SK-N-MC (cell line): ENCODE results near the gene C1orf198.

Source experiments
- EZH2 ChIP-seq: fragments of 200-600 bp; sonication (generic); IDR thresholded peaks from one replicate; pipeline ENCODE4 v1.6.1; 2017; ENCODE audit warnings: antibody characterized with exemption
- FOXP2 ChIP-seq: optimal IDR thresholded peaks from 2 replicates; pipeline ENCODE3; 2011; ENCODE audit warnings: mild to moderate bottlenecking, moderate library complexity; ENCODE audit not compliant: insufficient read depth; ENCODE audit errors: extremely low read length, control extremely low read depth
- POLR2AphosphoS5 ChIP-seq: IDR thresholded peaks from 2 replicates; pipeline ENCODE4 v1.6.1; 2012; ENCODE audit warnings: mild to moderate bottlenecking, low read depth, low read length, borderline replicate concordance

DNA sequence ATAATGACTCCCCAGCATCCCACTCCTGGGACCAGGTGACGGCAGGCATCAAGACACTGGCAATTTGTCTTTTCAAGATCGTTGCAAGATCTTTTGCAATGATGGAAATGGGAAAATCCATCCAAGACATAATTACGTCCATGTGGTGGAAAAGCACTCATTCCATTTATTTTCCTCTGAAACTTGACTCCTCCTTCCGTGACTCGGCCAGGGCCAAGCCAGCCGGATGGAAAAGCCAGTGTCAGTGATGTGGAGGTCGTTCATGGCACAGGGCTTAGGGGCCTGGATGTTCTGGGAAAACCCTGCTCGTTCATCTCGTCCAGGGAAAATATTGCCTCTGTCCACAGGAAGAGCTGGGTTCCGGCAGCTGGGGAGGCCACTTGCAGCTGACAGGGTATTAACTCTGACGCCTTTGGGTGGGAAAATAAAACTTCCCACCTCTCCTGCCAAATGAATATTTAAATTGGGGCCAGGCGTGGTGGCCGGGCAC is 46.2 kb downstream of the C1orf198 start:
- TF ChIP-seq POLR2AphosphoS5 (no peak), EZH2 (no peak), FOXP2 (no peak)
